Measurements from ENCODE around the gene MTURN.

Gene MTURN

DNA sequence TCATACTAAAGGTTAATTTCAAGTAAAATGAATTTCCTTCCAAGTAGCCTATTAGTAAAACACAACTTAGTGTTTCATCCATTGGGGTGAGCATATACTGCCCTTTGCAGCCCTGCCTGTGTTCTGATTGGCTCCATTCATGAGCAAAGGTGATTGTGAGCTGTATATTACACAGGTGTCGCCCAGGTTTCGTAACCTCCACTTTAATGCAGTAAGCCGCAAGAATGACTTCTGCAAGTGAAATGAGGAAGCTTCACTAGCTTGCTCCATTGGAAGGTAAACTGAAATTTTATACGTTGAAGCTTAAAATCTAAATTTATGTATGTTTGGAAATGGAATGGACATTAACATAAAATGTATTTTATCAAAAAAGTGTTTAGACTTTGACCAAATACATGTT lies 24.4 kb downstream of the MTURN start:
- no peak for DNase-seq (ENCODE audit: extremely low read depth in 1 of 2, low read depth in 1 of 2)

DNA sequence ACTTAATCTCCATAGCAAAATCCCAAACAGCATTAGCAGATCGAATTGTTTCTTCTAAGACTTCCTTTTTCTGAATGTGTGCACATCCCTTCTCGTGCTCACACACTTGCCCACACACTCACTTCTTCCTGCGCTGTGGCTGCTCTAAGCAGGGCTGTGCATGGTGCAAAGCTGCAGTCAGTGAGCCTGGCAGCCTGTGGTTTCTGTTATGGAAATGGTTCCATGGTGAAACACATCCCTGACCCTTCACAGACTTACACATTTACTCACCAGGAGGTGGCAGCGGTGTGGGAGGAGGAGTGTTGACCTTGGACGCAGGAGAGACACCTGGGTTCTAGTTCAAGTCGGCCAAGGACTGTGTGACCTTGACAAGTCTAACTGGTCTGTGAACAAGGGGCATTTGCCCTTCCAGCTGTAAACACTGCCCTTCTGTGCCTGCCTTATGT lies 24.9 kb downstream of the MTURN start:
- no peak for DNase-seq (ENCODE audit: extremely low read depth in 1 of 2, low read depth in 1 of 2)

DNA sequence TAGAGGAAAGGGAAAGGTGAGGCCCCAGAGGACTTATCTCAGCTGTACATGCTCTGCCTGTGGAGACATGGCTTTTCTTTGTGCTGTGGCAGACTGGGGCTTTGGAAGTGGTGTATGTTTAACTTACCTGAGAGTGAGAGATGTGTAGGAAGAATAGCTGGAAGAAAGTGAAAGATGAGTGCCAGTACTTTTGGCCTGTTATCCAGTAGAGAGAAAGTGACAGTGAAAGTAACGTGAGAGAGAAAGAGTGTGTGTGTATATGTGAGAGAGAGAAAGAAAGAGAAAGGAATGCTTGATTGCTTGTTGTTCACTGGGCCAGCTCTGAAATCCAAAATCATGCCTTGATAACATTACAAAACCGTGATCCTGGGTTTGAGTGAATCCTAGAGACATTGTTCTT lies 25.5 kb downstream of the MTURN start:
- no peak for DNase-seq (ENCODE audit: extremely low read depth in 1 of 2, low read depth in 1 of 2)

GRCh38 chr7:30162133-30162532 lies 27.3 kb downstream of the MTURN start:
- DNase-seq (ENCODE audit: extremely low read depth in 1 of 2, low read depth in 1 of 2) = no peak

- DNase-seq (ENCODE audit: extremely low read depth in 1 of 2, low read depth in 1 of 2) = no peak
These were observed 27.9 kb downstream of the MTURN start for GRCh38 chr7:30162622-30163124.

- peak in 1 of 2 donors; percentile 20 for DNase-seq (ENCODE audit: extremely low read depth in 1 of 2, low read depth in 1 of 2)
These were observed 28.6 kb downstream of the MTURN start for GRCh38 chr7:30163231-30163894.

DNA sequence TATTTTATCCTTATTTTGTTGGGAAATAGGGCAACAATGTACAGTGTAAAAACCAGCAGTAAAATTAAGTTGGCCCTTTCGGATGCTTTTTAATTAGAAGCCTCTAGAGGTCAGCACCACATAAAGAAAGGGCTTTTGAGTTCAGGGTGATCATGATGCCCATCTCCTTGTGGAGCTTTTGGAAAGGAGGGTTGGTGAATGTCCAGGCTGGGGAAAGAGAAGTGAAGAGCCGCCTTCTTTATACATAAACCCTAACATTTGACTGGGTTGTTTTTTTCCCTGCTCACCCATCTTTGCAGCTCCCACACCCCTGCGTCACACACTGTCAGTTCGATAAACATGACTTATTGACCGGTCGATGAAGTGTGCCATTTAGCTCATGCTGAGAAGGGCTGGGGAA lies 29.8 kb downstream of the MTURN start:
- DNase-seq (ENCODE audit: extremely low read depth in 1 of 2, low read depth in 1 of 2) = no peak

GRCh38 chr7:30165590-30165989 lies 30.8 kb downstream of the MTURN start:
- no peak for DNase-seq (ENCODE audit: extremely low read depth in 1 of 2, low read depth in 1 of 2)

DNA sequence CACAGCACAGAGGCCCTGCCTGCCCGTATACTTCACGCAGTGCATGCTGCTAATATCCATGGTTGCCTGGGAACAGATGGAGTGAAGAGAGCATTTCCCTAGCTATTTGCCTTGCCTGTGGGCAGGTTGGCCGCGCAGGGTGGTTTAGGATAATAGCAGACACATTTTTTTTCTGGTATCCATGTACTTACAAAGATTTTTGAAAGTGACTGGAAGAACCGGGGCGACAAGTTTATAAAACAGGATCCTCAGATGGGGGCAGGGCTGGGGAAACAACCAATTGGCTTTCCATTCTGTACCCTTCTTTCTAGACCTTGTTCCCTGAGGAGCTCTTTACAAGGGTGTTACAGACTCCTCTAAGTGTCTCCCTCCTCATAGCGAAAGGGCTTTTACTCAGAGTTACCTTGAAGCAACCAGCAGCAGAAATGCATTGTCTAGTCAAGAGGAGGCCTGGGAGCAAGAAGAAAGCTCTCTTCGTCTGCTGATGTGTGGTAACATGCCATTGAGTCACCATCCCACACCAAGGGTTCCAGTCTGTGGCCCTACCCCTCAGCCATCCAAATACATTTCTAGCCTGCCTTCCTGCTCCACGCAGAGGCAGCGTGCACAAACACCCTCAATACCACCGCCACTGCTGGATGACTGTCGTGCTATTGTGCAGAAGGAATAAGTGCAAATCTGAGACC lies 31.5 kb downstream of the MTURN start:
- DNase-seq (ENCODE audit: extremely low read depth in 1 of 2, low read depth in 1 of 2) = no peak

- no peak for DNase-seq (ENCODE audit: extremely low read depth in 1 of 2, low read depth in 1 of 2)
These were observed 32.1 kb downstream of the MTURN start for GRCh38 chr7:30166841-30167235.

- DNase-seq (ENCODE audit: extremely low read depth in 1 of 2, low read depth in 1 of 2) = no peak
These were observed 33.1 kb downstream of the MTURN start for GRCh38 chr7:30167901-30168300.

DNA sequence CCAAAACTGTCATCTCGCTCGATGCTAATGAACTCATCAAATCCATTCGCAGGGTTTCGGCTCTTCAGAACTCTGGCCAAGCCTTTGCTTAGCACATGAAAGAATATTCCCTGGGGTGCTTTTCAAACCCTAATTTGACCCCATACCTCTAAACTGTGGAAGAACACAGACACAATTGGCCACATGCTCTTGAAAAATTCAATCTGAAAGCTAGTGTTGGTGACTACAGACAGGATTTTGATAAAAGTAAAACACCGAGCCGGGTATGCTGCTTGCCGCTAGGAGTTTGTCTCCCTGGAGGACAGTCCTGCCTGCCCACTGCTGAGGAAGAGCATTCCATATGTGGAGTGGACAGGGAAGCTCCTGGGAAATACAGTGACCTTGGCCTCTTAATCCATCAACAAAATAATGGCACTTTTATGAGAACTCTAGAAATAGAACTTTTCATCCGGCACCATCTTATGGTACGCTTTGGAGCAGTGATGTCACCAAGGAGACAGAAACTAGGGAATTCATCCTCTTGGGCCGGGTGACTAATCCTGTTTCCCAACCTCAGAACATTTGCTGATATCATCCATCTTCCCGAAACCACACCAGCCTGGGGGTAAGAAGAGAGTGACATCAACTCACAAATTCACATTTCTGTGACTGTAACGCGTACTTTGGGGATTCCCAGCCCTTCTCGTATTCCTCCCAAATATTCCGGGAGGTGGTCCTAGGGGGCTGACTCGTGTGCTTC lies 34.2 kb downstream of the MTURN start:
- no peak for DNase-seq (ENCODE audit: extremely low read depth in 1 of 2, low read depth in 1 of 2)

- no peak for DNase-seq (ENCODE audit: extremely low read depth in 1 of 2, low read depth in 1 of 2)
These were observed 34.8 kb downstream of the MTURN start for GRCh38 chr7:30169579-30169978.

DNA sequence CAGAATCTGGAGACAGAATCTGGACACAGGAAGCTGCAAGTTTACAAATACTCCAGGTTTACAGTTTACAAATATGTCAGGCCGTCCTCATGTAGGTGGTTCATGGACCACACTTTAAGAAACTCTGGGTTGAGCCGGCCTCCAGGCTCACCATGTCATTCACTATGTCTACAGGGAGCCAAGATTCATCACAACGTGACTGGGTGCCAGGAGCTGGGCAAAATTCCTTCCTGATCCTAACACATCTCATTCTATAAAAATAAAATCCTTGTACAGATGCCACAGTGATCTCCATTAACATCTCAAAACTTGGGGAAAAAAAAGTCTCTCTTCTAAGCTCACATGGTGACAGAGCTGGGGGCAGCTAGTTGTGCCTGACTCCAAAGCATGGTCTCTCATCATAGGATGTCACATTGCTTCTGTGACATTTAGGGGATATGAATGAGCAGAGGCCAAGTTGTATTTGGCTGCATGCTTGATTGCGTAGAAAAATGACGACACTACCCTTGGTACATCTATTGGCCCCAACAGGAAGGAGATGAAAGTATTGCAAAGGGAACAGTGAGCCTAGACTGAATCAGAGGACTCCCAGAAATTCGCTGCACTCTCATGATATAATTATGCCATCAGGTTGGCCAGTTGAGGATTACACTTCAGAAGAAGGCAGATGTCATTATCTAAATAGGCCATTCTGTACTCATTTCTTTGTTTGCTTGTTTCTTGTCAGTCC lies 35.9 kb downstream of the MTURN start:
- DNase-seq (ENCODE audit: extremely low read depth in 1 of 2, low read depth in 1 of 2) = no peak

- no peak for DNase-seq (ENCODE audit: extremely low read depth in 1 of 2, low read depth in 1 of 2)
These were observed 37.1 kb downstream of the MTURN start for GRCh38 chr7:30171766-30172447.

- no peak for DNase-seq (ENCODE audit: extremely low read depth in 1 of 2, low read depth in 1 of 2)
These were observed 37.7 kb downstream of the MTURN start for GRCh38 chr7:30172451-30172850.

GRCh38 chr7:30173058-30173897 lies 38.5 kb downstream of the MTURN start:
- no peak for DNase-seq (ENCODE audit: extremely low read depth in 1 of 2, low read depth in 1 of 2)

DNA sequence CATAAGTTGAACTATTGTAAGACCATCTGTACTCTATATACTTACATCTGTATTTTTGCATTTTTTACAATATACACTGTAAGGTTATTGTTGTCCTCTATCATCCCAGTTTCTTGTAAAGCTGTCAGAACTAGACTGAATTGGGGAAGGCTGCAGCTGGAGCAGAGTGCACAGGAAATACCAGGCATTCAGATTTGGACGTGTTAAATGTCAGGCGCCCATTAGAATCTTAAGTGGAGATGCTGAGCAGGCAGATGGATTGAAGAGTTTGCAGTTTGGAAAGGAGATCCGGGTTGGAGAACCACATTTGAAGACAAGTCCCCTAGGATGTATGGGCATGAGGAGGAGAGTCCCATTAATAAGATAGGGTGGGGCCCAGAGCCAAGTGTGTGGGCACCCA lies 40.4 kb downstream of the MTURN start:
- DNase-seq (ENCODE audit: extremely low read depth in 1 of 2, low read depth in 1 of 2) = no peak

- DNase-seq (ENCODE audit: extremely low read depth in 1 of 2, low read depth in 1 of 2) = no peak
These were observed 40.9 kb downstream of the MTURN start for GRCh38 chr7:30175636-30176147.
